PC-3 (cell line): ENCODE data around the gene EHBP1.

Experiments
- CTCF ChIP-seq: fragments of 300-600 bp; sonication (generic); conservative IDR thresholded peaks from 2 replicates; pipeline ENCODE4 v1.5.1; 2017; ENCODE audit warnings: antibody characterized with exemption, low read depth, mild to moderate bottlenecking, low read length
- EZH2 ChIP-seq: fragments of 300-600 bp; sonication (generic); IDR thresholded peaks from one replicate; pipeline ENCODE4 v1.6.1; 2017; ENCODE audit warnings: antibody characterized with exemption, mild to moderate bottlenecking, low read length; ENCODE audit not compliant: unreplicated experiment
- EZH2phosphoT487 ChIP-seq: fragments of 300-600 bp; sonication (generic); IDR thresholded peaks from 2 replicates; pipeline ENCODE4 v1.6.1; 2018; ENCODE audit warnings: mild to moderate bottlenecking, antibody characterized with exemption, low read length, borderline replicate concordance

GRCh38 chr2:62800618-62801017, 95.1 kb downstream of the EHBP1 start:
- TF ChIP-seq CTCF: no peak
- no peak for TF ChIP-seq EZH2
- no peak for TF ChIP-seq EZH2phosphoT487
